A549 (cell line): ENCODE measurements around the gene NFATC4. TPM values are rescaled to one million over a fixed set of nuclear protein-coding genes. Genes with fewer than 3 reads are reported as not detected.

Experiments
- ATAC-seq, 2 experiments: fragments of 200-7000 bp in 1 of 2; fragments of >200 bp in 1 of 2; cut with Nextera tagmentation in 1 of 2; cut with Tn5 transposase in 1 of 2; 3 replicates each; pipeline versions ENCODE4 v1.8.0 to v1.9.1; 2018 to 2020; ENCODE audit warnings: mild to moderate bottlenecking in 1 of 2, moderate library complexity in 1 of 2
- CTCF ChIA-PET: fragments of 300-600 bp; sonication (Branson Sonifier 250); formaldehyde crosslinking; extraction: SDS; loops from one replicate; lab custom pipeline; 2021; ENCODE audit warnings: antibody characterized with exemption, inconsistent platforms; lab: Yijun Ruan, JAX
- POLR2A ChIA-PET: fragments of 350-600 bp; formaldehyde crosslinking; extraction: SDS; loops from one replicate; lab custom pipeline; 2021; ENCODE audit warnings: antibody characterized with exemption, inconsistent platforms; lab: Yijun Ruan, JAX
- DNase-seq, 2 experiments: peaks; one replicate each; pipeline versions ENCODE4 v3.0.0 to v3.0.0-alpha.2; 2011 to 2016; ENCODE audit warnings: low read depth in 1 of 2, low spot score in 1 of 2
- FAIRE-seq: peaks from 2 replicates; lab custom pipeline; 2011; peaks lifted over from hg19 to GRCh38; lab: Jason Lieb, UNC
- H3K27ac ChIP-seq, 2 experiments: fragments of >200 bp; sonication (Bioruptor Twin); formaldehyde crosslinking; 3 replicates each; pipeline ENCODE4 v1.5.1; 2016 to 2017
- H3K4me1 ChIP-seq: fragments of >200 bp; sonication (Bioruptor Twin); formaldehyde crosslinking; 3 replicates; pipeline ENCODE4 v1.6.1; 2016
- H3K4me2 ChIP-seq: fragments of >200 bp; sonication (Bioruptor Twin); formaldehyde crosslinking; 3 replicates; pipeline ENCODE4 v1.6.1; 2016
- H3K4me3 ChIP-seq: fragments of >200 bp; sonication (Bioruptor Twin); formaldehyde crosslinking; 3 replicates; pipeline ENCODE4 v1.5.1; 2016
- H3K9me3 ChIP-seq: fragments of >200 bp; sonication (Bioruptor Twin); formaldehyde crosslinking; 3 replicates; pipeline ENCODE4 v1.6.1; 2016
- CHD2 ChIP-seq: fragments of 150-350 bp; IDR thresholded peaks from 2 replicates; pipeline ENCODE4 v1.6.1; 2014; ENCODE audit warnings: low read length; ENCODE audit not compliant: partially characterized antibody
- CHD4 ChIP-seq: fragments of 200-600 bp; sonication (generic); IDR thresholded peaks from 2 replicates; pipeline ENCODE4 v1.6.1; 2016; ENCODE audit warnings: antibody characterized with exemption, mild to moderate bottlenecking, borderline replicate concordance
- EHMT2 ChIP-seq: fragments of 200-600 bp; sonication (generic); IDR thresholded peaks from 2 replicates; pipeline ENCODE4 v1.6.1; 2016; ENCODE audit warnings: antibody characterized with exemption, low read depth, mild to moderate bottlenecking, moderate library complexity
- ELK1 ChIP-seq: fragments of 150-350 bp; IDR thresholded peaks from 2 replicates; pipeline ENCODE4 v1.6.1; 2014; ENCODE audit warnings: low read depth, mild to moderate bottlenecking, low read length
- EP300 ChIP-seq, 2 experiments: fragments of >200 bp; sonication (Bioruptor Twin); formaldehyde crosslinking; IDR thresholded peaks; 2 replicates in 1 of 2; 3 replicates in 1 of 2; pipeline ENCODE4 v1.6.1; 2016 to 2017
- ESRRA ChIP-seq: fragments of 150-350 bp; IDR thresholded peaks from 2 replicates; pipeline ENCODE4 v1.6.1; 2014; ENCODE audit warnings: mild to moderate bottlenecking, low read length, borderline replicate concordance
- KDM1A ChIP-seq: fragments of 200-600 bp; sonication (generic); IDR thresholded peaks from 2 replicates; pipeline ENCODE4 v1.6.1; 2016; ENCODE audit warnings: low read depth, mild to moderate bottlenecking
- NFE2L2 ChIP-seq: fragments of 150-350 bp; conservative IDR thresholded peaks from 2 replicates; pipeline ENCODE4 v1.6.1; 2014; ENCODE audit warnings: low read length
- REST ChIP-seq: fragments of 200-600 bp; sonication (generic); IDR thresholded peaks from 2 replicates; pipeline ENCODE4 v1.6.1; 2016; ENCODE audit warnings: antibody characterized with exemption, mild to moderate bottlenecking, moderate library complexity
- SMC3 ChIP-seq: fragments of >200 bp; sonication (Bioruptor Twin); formaldehyde crosslinking; IDR thresholded peaks from 3 replicates; pipeline ENCODE4 v1.6.1; 2018; ENCODE audit warnings: inconsistent platforms
- TP53 ChIP-seq: fragments of 250-450 bp; sonication (Bioruptor Pico); IDR thresholded peaks from 2 replicates; pipeline ENCODE4 v1.5.0; 2021; ENCODE audit warnings: mild to moderate bottlenecking, moderate library complexity
- ZFP36 ChIP-seq: fragments of 450-650 bp; IDR thresholded peaks from 2 replicates; pipeline ENCODE4 v1.6.1; 2014; ENCODE audit warnings: borderline replicate concordance; ENCODE audit not compliant: partially characterized antibody
- WGBS: methylation state at CpG from one replicate; pipeline ENCODE4 v1.1.6; 2017; ENCODE audit errors: missing lambda C conversion rate; 5-methylcytosine and 5-hydroxymethylcytosine counted together
- polyA plus RNA-seq, 4 experiments: library from polyadenylated mRNA; depleted of rRNA in 3 of 4; stranded (reverse); fragments of >200 nt; fragmentation: RNase III in 1 of 4; extraction: RNeasy Plus Mini Kit Qiagen cat#74134 plus additional on column Dnase treatment in 1 of 4; gene quantifications; 2 replicates in 3 of 4; 3 replicates in 1 of 4; pipeline ENCODE4 v1.2.3, GENCODE V29; 2011 to 2017

NFATC4 gene
- polyA plus RNA-seq, 2 of the 4 experiments (the other 2 are of a cell fraction) = 0.04 to 0.32 TPM

- TF ChIP-seq ELK1 (no peak), EP300 (IDR thresholded peaks at IDR 0.05) (no peak), KDM1A (no peak)
Measured at GRCh38 chr14:24414732-24415420, 46.9 kb downstream of the NFATC4 start.

GRCh38 chr14:24415421-24416253, 47.7 kb downstream of the NFATC4 start:
- DNase-seq = no peak
- WGBS = 82% methylated on average over 25 of the region's 25 CpGs
- H3K4me3 ChIP-seq = no peak overlapping the region
- H3K4me2 ChIP-seq = no peak overlapping the region
- no peaks in the 10 kb centered on the region for H3K9me3 ChIP-seq
- H3K4me1 ChIP-seq = no peaks in the 10 kb centered on the region
- ATAC-seq = no peak
- no peak for TF ChIP-seq SMC3
- TF ChIP-seq REST = no peak
- TF ChIP-seq CHD2 = no peak
- no peak for TF ChIP-seq NFE2L2
- TF ChIP-seq ELK1 = no peak
- no peak overlapping the region for H3K27ac ChIP-seq
- POLR2A ChIA-PET = no interaction called here
- CTCF ChIA-PET = interaction anchor here (1.1 to 16.5 kb wide), 5 partner anchors 14 to 84 kb away, joined by 3 to 254 read pairs (median 6); partner anchors contain the start of genes ADCY4, CBLN3, KHNYN and RIPK3
- FAIRE-seq = no peak

More at GRCh38 chr14:24414732-24415420, 46.9 kb downstream of the NFATC4 start:
- no peak for FAIRE-seq
- H3K9me3 ChIP-seq = no peaks in the 10 kb centered on the region
- ChIA-PET CTCF (interaction anchor here (1.1 to 16.5 kb wide), 6 partner anchors 14 to 83 kb away, joined by 3 to 254 read pairs (median 6); partner anchors contain the start of genes ADCY4, CBLN3, KHNYN and RIPK3), POLR2A (no interaction called here)
- no peak for ATAC-seq
- DNase-seq = no peak
- H3K4me2 ChIP-seq = no peak overlapping the region
- H3K4me1 ChIP-seq = no peaks in the 10 kb centered on the region
- 65% methylated on average over 10 of the region's 15 CpGs for WGBS
- H3K4me3 ChIP-seq = no peak overlapping the region
- H3K27ac ChIP-seq = no peak overlapping the region

- no peak for DNase-seq
- Histone ChIP-seq H3K27ac (no peak overlapping the region), H3K4me1 (no peaks in the 10 kb centered on the region), H3K4me3 (no peak overlapping the region), H3K9me3 (no peaks in the 10 kb centered on the region), H3K4me2 (no peak overlapping the region)
- WGBS = 64% methylated on average over 15 of the region's 19 CpGs
- FAIRE-seq = no peak
- ChIA-PET POLR2A (no interaction called here), CTCF (interaction anchor here (0.9 to 16.5 kb wide), 3 partner anchors 13 to 1296 kb away, joined by 3 to 254 read pairs (median 234); partner anchors contain the start of genes ADCY4, CBLN3, KHNYN and RIPK3)
- TF ChIP-seq TP53 (CRISPR knock-in tag) (no peak), EHMT2 (no peak), EP300 (IDR thresholded peaks at IDR 0.05) (no peak), ESRRA (no peak), ZFP36 (no peak), REST (no peak), CHD4 (no peak)
- ATAC-seq = no peak
Measured at GRCh38 chr14:24416254-24416931, 48.4 kb downstream of the NFATC4 start.
